ENCODE data around the gene POP5. TPM values are rescaled to one million over a fixed set of nuclear protein-coding genes. Genes with fewer than 3 reads are reported as not detected.

The POP5 gene
- total RNA-seq, 1 experiment from 2014 or later = 64.0 TPM

- H3K4me1 ChIP-seq (ENCODE audit: insufficient read depth, low read length) = no peaks in the 10 kb centered on the region
- H2AFZ ChIP-seq (ENCODE audit: low read length) = no peak overlapping the region
- no peaks in the 10 kb centered on the region for H3K9me3 ChIP-seq (ENCODE audit: control insufficient read depth, low read depth, low read length)
- H3K27ac ChIP-seq (ENCODE audit: insufficient read length, low read depth, low read length) = no peak overlapping the region
- H2AK5ac ChIP-seq (ENCODE audit: insufficient read length, low read length) = no peak overlapping the region
- H2BK12ac ChIP-seq (ENCODE audit: insufficient read length, low read depth, low read length) = no peak overlapping the region
- H3K79me1 ChIP-seq (ENCODE audit: insufficient read depth, low read depth, low read length, poor library complexity, severe bottlenecking) = no peaks in the 10 kb centered on the region
- H3K27me3 ChIP-seq (ENCODE audit: insufficient read depth, low read length) = no peaks in the 10 kb centered on the region
- H3K79me2 ChIP-seq (ENCODE audit: insufficient read depth, low read length) = peaks cover 46% of the 10 kb centered on the region; the same call in 1 of the 2 replicates
- no peak overlapping the region for H3K23ac ChIP-seq (ENCODE audit: insufficient read length, low read depth, low read length)
- H4K20me1 ChIP-seq (ENCODE audit: control insufficient read depth, insufficient read depth, insufficient read length) = peaks cover 2% of the 10 kb centered on the region
- H2BK5ac ChIP-seq (ENCODE audit: insufficient read length, low read length) = no peak overlapping the region
- Mint-ChIP-seq H3K36me3 (ENCODE audit: insufficient read depth in 1 of 3, low read depth in 3 of 3) (peaks cover 12 to 40% (median 28%) of the 10 kb centered on the region in 3 experiments), H3K4me1 (peaks cover 18 to 33% of the 10 kb centered on the region in 2 experiments), H3K4me3 (no peak overlapping the region), H3K27me3 (ENCODE audit: low read depth) (no peaks in the 10 kb centered on the region), H3K27ac (peak overlapping the region in 2 of 3 experiments; percentile 34 to 70; a peak in 4 of 7 replicates), H3K9me3 (no peaks in the 10 kb centered on the region)
- H3K4ac ChIP-seq (ENCODE audit: low read depth, low read length) = no peak overlapping the region
- no peak overlapping the region for H2BK15ac ChIP-seq (ENCODE audit: low read depth, low read length)
- H3K23me2 ChIP-seq (ENCODE audit: insufficient read length, low read depth, low read length, poor library complexity, severe bottlenecking) = peaks cover 6% of the 10 kb centered on the region
- no CpG with 5 or more reads among the region's 6 CpGs for WGBS (ENCODE audit: extremely low coverage, insufficient read length, low lambda C conversion rate)
- no peak overlapping the region for H2BK120ac ChIP-seq (ENCODE audit: low read depth, low read length, poor library complexity, severe bottlenecking)
- no peak overlapping the region for H4K8ac ChIP-seq (replicated peaks; ENCODE audit: insufficient read length, low read depth, low read length)
- H3K9ac ChIP-seq (ENCODE audit: extremely low read depth, insufficient read length, low read length) = no peak overlapping the region
- H3K18ac ChIP-seq (ENCODE audit: insufficient read length, low read depth, low read length) = no peak overlapping the region
- no peak overlapping the region for H2BK20ac ChIP-seq (ENCODE audit: low read depth, low read length, poor library complexity, severe bottlenecking)
- H4K91ac ChIP-seq (ENCODE audit: insufficient read length, low read depth, low read length) = no peak overlapping the region
- no peak overlapping the region for H3K56ac ChIP-seq (ENCODE audit: insufficient read length, low read depth, low read length)
- DNase-seq = no peak
- TF ChIP-seq CTCF (conservative IDR thresholded peaks at IDR 0.05) = no peak
- no peak overlapping the region for H3K14ac ChIP-seq (ENCODE audit: insufficient read depth, low read length)
- H4K5ac ChIP-seq (ENCODE audit: insufficient read length, low read depth, low read length) = no peak overlapping the region
- H3T11ph ChIP-seq (ENCODE audit: low read length) = no peak overlapping the region
- no peak overlapping the region for H3K4me2 ChIP-seq (ENCODE audit: insufficient read depth, insufficient read length, low read length)
Measured at GRCh38 chr12:120538281-120539156, 42.7 kb downstream of the POP5 start.

Data from H9 (cell line).